Endothelial cell (in vitro differentiated cells): ENCODE measurements around the gene IGFBP2. TPM values are rescaled to one million over a fixed set of nuclear protein-coding genes. Genes with fewer than 3 reads are reported as not detected.

Experiments used
- DNase-seq: peaks from one replicate; pipeline ENCODE4 v3.0.0; 2021; ENCODE audit warnings: low spot score
- H3K27ac Mint-ChIP-seq: one replicate; pipeline ENCODE4 v1.8.0; 2021; ENCODE audit warnings: mixed read lengths, inconsistent platforms; ENCODE audit not compliant: unreplicated experiment
- H3K27me3 Mint-ChIP-seq: one replicate; pipeline ENCODE4 v1.8.0; 2021; ENCODE audit warnings: mild to moderate bottlenecking, moderate library complexity, mixed read lengths, inconsistent platforms; ENCODE audit not compliant: unreplicated experiment
- H3K36me3 Mint-ChIP-seq: one replicate; pipeline ENCODE4 v1.8.0; 2021; ENCODE audit warnings: mild to moderate bottlenecking, low read depth, mixed read lengths, inconsistent platforms; ENCODE audit not compliant: unreplicated experiment
- H3K4me1 Mint-ChIP-seq: one replicate; pipeline ENCODE4 v1.8.0; 2021; ENCODE audit warnings: mild to moderate bottlenecking, mixed read lengths, inconsistent platforms; ENCODE audit not compliant: unreplicated experiment
- H3K4me3 Mint-ChIP-seq: one replicate; pipeline ENCODE4 v1.8.0; 2021; ENCODE audit warnings: mild to moderate bottlenecking, mixed read lengths, inconsistent platforms; ENCODE audit not compliant: unreplicated experiment
- H3K9me3 Mint-ChIP-seq: one replicate; pipeline ENCODE4 v1.8.0; 2021; ENCODE audit warnings: mixed read lengths, inconsistent platforms; ENCODE audit not compliant: unreplicated experiment
- CTCF ChIP-seq: fragments of 200-600 bp; sonication (generic); IDR thresholded peaks from one replicate; pipeline ENCODE4 v1.5.0; 2021; ENCODE audit warnings: antibody characterized with exemption; ENCODE audit not compliant: unreplicated experiment
- total RNA-seq: library from RNA; stranded (reverse); fragmentation: NEBNext Ultra II Directional; extraction: Animal tissue kit (Norgen Biotek cat#: 25700); gene quantifications from one replicate; pipeline ENCODE4 v1.2.1, GENCODE V29; 2021; ENCODE audit not compliant: unreplicated experiment

IGFBP2 gene
- total RNA-seq, 1 donor from 2014 or later: 1,170 TPM

- Mint-ChIP-seq H3K27ac (no peak overlapping the region), H3K4me3 (no peak overlapping the region), H3K4me1 (no peaks in the 10 kb centered on the region)
Measured at GRCh38 chr2:216711348-216711747, 78.1 kb downstream of the IGFBP2 start.

GRCh38 chr2:216713691-216714336 lies 80.6 kb downstream of the IGFBP2 start:
- Mint-ChIP-seq H3K9me3 (no peaks in the 10 kb centered on the region), H3K4me1 (no peaks in the 10 kb centered on the region), H3K4me3 (no peak overlapping the region), H3K36me3 (no peaks in the 10 kb centered on the region), H3K27ac (no peak overlapping the region), H3K27me3 (peaks cover 3% of the 10 kb centered on the region)
- no peak for DNase-seq
- TF ChIP-seq CTCF: no peak

More at GRCh38 chr2:216711348-216711747, 78.1 kb downstream of the IGFBP2 start:
- H3K9me3 Mint-ChIP-seq: no peaks in the 10 kb centered on the region
- H3K27me3 Mint-ChIP-seq: peaks cover 3% of the 10 kb centered on the region
- DNase-seq: no peak
- TF ChIP-seq CTCF: no peak
- H3K36me3 Mint-ChIP-seq: no peaks in the 10 kb centered on the region

Other genes starting within 250 kb of the IGFBP2 start
- gene SMARCAL1, start 220.9 kb upstream of the IGFBP2 start, total RNA-seq: 39.1 TPM
- gene RPL37A, start 134.6 kb upstream of the IGFBP2 start, total RNA-seq: 2,729 TPM
- 7.2 TPM for gene IGFBP5, start 62.1 kb downstream of the IGFBP2 start, total RNA-seq
- not detected for gene TNP1, start 226.6 kb downstream of the IGFBP2 start, total RNA-seq